NCI-H1436 treated with DMSO at 0.1 percent for 48 hours (cell line): ENCODE measurements around the gene ABCA5.
"Not testable (repeated sequence)": the region's sequence is repeated elsewhere in the genome, so short reads cannot be mapped to it uniquely, and the experiment has no call there.

Experiments
- DNase-seq: peaks from one replicate; lab custom pipeline; 2025; lab: John Stamatoyannopoulos, UW

ABCA5 gene

DNA sequence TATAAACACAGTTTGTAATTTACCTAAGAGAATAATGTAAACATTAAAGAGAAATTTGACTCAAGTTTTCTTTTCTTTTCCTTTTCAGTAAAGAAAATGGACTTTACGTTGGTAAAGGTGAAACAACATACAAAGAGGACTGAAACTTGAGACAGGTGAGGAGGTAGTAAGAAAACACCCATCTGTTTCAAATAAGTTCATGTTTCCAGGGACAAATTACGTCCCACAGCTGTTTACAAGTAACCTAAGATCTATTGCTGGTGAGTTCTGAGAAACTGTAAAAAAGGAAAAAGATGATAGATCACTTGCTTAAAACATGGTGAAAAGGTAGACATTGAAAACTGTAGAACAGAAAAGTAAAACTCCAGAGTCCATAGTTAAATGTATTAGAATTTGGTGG is 4.8 kb upstream of the ABCA5 start:
- no peak for DNase-seq

DNA sequence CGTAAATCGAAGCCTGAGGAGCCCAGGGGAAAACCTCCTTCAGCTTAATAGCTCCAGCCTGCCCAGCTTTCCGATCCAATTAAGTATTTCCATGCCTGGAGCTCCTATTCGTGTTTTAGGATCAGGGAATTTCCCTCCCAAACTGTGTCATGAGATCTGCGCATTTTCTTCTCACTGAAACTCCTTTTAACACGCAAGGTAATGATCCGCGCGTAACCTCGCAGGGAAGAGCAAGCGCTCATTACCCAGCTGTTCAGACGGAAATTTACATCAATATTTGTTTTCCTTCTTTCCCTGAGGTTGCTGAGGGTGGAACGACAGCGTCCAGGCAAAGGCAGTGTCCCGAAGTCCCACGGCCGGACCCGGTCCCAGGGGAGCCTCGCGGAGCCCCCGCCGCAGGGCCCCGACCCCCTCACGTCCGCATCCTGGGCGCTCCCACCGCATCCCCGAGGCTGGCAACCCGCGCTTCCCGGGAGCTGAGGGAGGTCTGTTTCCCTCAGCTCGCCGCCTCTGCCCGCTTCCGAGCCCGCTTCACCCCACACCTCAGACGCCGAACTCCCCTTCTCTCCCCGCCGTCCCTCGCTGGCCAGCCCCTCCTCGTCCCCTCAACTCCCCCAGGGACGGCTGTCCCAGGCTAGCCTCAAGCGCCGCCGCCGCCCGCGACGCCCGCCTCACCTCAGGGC is 415 bp downstream of the ABCA5 start:
- DNase-seq, result no peak

DNA sequence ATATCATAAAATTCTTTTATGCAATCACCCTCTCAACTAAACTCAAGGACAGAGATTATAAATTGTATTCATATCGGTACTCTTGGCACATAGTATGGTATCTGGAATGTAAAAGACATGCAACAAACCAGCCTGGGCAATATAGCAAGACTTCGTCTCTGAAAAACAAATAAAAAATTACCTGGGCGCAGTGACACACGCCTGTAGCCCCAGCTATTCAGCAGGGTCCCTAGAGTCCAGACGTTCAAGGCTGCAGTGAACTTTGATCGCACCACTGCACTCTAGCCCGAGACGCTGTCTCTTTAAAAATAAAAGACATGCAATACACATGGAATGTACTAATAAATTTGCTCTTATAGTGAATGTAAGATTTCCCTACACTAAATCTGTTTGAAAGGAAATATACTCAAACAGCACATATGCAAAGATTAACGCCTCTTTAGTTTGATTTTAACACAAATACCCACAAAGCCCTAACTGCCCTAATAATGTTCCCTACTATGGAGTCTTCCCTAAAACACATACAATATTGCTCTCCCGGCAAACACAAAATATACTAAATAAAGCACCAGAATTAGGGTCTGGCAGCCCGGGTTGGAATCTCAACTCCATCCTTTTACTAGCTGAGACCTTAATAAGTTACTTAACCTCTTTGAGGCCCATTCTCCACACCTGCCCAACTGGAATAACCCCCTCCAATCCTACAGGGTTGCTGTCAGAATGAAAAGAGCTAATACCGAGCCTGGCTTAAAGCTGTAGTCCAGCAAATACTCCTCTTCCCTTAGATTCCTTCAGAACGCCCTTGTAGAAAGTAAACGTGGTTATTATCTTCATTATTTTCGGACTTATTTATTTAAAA is 1.2 kb downstream of the ABCA5 start:
- no peak for DNase-seq

DNA sequence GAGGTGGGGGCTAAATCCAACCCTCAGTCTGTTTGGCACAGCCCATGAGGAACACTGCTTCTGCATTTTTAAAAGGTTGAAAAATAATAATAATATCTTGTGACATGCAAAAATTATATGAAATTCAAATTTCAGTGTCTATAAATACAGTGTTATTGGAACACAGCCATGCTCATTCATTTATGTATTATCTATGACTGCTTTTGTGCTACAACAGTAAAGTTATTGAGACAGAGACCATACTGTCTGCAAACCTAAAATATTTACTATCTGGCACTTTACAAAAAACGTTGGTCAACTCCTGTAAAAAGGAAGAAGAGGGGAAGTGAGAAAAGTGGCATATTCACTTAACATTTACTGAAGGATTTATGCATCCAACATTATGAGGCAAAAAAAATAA is 3.1 kb downstream of the ABCA5 start:
- no peak for DNase-seq

DNA sequence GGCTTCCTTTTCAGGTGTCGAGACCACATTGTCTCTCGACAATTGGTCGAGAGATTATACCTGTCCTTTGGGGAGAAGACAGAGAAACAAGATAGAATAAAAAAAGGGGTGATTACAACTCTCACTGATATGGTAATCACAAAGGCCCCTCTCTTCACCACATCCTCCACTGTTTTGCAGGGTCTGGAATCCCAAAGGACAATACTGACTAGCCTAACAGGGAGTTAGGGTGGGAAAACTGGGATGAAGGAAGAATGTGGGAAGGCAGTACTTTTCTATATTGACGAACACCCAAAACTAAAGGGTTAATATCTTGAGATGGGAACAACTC is 6.1 kb downstream of the ABCA5 start:
- DNase-seq, result no peak

DNA sequence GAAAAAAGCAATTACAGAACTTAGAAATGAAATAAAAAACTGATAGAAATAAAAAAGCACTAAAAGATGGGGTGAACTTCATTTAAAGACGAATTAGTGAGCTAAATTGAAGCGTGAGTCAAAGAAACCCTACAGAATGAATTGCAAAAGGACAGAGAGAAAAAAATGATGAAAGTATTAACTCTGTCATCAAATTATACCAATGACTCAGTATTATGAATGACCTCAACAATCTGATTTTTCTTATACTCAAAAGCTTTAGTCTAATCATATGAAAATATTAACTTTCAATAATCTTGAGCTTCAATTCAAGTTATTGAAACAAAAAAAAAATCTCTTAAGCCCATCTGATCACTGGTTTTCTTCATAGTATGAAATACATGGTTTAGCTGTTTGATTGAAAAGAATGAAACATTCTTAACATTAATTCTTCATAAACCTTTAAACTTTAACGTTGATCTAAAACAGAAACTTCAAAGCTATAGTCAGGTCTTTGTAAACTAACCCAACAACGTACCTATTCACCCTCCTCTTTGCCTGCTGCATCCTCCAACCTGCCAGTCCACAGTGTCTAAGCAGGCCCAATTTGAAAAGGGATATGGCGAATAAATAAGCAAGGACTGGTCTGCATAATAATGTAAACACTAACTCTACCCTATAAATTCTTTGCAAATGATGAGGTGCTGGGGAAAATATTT is 6.6 kb downstream of the ABCA5 start:
- DNase-seq, result no peak

DNA sequence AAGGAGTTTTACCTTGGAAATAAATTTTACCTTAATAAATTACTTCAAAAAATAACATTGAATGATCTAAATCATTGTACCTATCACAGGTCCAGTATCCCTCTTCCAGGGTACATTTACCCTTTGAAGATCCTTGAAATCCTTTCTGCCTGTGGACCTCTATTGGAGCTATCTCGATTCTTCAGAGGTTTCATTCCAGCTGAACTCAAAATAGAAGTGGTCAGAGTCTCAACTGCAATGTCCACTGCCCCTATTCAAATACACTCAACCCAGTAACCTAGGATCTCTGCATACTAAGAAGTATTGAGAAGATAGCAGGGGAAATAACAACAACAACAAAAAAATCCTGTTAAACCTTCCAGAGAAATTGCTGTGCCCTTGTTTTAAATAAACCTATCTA is 9.3 kb downstream of the ABCA5 start:
- no peak for DNase-seq

DNA sequence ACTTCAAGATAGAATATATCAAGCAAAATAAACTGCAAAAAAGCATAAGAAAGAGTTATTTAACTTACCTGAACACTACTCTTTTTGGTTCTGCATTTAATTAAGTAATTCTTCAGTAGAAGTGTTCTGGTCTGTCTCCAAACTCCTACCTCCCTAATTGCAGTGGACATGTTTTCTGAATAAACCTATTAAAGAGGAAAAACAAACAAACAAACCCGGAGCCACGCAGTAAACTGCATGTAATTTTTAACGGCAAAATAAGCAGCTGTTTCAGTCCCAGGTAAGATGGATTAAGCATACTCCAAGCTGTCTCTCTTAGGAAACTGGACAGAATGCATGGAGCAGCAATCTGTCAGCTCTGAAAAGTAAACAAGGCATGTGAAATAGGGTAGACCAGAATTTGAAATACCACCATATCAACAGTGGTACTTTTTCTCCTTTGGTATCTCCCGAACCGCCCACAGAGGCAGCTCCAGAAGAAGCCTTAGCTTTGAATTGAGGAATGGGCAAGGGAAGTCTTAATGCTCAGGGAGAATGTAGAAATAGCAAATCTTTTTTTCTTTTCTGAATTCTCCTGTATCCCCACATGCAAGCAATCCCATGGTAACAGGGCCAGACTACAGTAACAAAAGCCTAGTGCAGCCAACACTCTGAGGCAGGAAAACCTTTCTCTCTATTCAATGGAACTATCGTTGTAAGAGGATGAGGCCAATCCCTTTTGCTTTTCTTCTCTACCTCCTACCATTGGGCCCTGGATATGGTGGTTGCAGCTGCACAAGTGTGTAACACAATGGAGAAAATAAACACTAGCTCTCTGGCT is 12.5 kb downstream of the ABCA5 start:
- no peak for DNase-seq

DNA sequence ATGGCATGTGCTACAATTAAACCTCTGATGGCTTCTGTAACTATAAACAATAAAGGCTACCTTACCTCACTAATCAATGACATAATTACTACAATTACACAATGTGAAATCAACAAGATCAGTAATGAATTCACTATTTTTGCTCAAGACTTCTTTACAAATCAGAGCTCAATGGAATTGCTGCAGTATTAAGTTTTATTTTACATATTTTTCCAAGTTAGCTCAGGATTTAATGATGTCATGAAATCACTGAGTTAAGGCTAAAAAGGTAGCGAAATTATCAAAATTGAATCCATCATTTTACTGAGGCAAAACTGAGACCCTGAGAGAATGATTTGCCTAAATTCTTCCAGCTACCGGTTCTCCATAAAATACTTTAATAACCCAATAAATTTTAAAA is 21.8 kb downstream of the ABCA5 start:
- DNase-seq, result no peak

DNA sequence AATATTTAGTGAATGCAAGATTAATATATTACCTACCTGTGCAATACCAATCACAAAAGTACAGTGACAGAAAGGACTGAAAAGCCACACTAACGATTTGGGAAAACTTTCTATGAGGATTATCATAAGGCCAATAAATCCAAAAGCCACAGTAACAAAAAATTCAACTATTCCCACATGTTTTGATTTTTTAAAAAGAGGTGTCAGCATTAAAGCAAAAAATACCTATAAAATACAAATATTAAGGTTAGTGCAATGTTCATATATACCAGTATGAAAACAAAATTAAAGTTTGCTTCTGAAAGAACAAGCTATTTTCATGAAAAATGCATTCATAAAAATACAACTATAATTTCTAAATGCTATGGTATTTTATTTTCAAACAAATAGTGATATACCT is 24.3 kb downstream of the ABCA5 start:
- DNase-seq, result no peak

DNA sequence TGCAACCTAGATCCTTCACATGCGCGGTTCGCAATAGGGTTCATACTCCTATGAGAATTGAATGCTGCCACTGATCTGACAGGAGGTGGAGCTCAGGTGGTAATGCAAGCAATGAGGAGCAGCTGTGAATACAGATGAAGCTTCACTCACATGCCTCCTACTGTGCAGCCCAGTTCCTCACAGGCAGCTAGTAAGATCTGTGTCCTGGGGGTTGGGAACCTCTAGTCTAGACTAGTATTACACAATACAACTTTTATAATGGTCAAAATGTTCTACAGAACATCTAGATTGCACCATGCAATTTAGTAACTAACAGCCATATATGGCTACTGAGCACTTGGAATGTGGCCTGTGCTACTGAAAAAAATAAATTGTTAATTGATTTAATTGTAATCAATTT is 26.7 kb downstream of the ABCA5 start:
- DNase-seq, result no peak

DNA sequence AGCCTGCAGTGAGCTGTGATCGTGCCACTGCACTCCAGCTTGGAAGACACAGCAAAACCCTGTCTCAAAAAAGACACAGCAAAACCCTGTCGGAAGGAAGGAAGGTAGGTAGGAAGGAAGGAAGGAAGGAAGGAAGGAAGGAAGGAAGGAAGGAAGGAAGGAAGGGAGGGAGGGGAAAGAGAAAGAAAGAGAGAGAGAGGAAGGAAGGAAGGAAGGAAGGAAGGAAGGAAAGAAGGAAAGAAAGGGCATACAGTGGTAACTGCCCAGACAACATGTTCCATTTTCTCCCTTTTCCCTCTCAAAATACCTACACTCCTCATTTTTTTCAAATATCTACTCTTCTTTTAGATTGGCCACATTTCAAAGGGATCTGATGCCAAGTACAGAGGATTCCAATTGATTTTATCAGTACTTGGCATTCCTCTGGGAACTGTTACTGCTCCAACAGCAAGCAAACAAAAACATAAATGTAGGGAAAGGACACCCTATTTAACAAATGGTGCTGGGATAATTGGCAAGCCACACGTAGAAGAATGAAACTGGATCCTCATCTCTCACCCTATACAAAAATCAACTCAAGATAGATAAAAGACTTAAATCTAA is 28.7 kb downstream of the ABCA5 start:
- not testable (repeated sequence) for DNase-seq

DNA sequence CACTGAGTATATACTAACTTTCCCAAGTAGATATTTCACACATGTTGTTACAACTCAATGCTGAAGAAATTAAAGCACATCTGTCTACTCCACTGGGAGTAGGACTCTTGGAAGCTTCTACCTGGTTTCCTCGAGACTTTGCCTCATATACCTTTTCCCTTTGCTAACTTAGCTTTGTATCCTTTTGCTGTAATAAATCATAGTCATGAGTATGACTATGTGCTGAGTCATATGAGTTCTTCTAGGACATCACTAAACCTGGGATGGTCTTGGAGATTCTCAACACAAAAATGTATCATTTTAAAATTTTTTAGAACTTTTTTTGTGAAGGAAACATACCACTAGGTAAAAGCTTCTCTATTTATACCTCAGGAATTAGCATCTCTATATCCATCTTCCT is 39.8 kb downstream of the ABCA5 start:
- no peak for DNase-seq

DNA sequence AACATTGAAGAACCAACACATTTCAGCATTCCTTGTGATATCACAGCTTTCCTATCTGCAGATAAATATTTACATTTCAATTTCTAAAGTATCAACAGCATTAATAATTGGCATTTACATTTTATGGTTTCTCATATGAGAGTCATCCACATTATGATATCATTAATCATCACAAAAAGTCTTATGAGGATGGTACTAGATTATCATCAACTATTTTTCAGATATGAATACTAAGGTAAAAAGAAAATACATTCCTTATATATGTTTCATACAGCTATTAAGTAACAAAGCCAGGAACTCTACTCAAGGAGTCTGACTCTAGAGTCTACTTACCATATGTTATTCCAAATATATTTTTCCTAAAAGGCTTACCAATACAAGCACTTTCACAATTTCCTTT is 40.7 kb downstream of the ABCA5 start:
- DNase-seq, result no peak

DNA sequence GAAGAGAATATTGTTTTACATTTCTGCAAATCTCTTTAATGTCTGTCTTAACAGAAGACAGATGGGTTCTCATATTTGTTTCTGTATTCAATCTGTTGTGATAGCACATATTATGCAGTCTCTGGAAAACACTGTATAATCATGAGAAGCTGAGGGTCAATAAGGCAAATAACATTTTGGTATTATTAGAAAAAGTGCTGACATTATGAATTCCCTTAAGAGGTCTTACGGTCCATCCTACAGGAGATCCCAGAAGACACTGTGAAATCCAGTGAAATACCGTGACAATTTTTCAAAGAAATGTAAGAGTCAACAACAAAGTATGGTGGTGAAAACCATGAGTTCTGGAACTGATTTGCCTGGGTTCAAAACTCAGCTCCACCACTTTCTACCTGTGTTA is 42.3 kb downstream of the ABCA5 start:
- no peak for DNase-seq

DNA sequence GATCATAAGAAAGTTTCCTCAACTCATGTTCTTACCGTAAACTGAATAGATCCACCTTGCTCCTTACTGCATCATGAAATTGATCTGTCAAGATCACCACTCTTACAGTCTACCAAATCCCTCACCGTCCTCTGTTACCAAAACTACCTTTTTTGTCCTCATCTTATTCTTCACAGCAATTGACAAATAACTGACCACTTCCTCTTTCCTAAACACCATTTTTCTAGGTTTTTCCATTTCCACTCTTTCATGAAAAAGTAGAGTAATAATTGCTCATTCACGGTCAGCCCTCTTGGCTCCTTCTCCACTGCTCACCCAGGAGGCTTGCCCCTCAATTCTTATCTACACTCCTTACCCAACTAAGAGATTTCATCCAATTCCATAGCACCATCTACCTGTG is 44.9 kb downstream of the ABCA5 start:
- DNase-seq, result no peak

DNA sequence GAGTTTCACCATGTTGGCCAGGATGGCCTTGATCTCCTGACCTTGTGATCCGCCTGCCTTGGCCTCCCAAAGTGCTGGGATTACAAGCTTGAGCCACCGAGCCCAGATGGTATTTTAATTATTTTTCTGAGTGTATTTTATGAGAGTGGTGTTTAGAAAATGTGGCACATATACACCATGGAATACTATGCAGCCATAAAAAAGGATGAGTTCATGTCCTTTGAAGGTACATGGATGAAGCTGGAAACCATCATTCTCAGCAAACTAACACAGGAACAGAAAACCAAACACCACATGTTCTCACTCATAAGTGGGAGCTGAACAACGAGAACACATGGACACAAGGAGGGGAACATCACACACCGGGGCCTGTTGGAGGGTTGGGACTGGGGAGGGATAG is 50.7 kb downstream of the ABCA5 start:
- DNase-seq, result not testable (repeated sequence)

DNA sequence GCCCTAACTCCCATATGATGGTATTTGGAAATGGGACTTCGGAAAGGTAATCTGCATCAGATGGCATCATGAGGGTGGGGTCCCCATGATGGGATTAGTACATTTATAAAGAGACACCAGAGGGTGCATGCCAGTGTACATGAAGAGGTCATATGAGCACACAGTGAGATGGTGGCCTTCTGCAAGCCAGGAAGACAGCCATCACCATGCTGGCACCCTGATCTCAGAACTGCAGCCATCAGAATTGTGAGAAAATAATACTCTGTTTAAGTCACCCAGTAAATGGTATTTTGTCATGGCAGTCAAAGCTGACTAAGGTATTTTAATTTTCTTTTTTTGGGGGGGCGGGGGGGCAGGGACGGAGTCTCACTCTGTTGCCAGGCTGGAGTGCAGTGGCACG is 51.2 kb downstream of the ABCA5 start:
- no peak for DNase-seq

DNA sequence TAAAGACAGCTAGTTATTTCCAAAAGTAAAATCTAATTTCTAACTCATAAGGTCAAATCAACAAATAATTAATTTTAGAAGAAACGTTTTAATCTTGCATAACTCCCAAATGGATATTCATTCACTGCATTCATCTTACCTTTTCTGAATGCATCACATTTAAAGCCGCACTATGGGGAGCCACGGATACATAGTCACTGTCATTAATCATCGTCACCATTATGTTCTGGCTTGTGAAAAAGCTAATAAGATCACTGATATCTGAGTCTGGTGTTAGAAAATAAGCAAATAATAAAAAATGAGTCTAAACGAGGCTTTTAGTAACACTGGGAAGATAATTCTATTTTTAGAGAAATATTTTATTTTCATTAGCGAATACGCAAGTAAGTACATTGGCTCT is 55.9 kb downstream of the ABCA5 start:
- no peak for DNase-seq

DNA sequence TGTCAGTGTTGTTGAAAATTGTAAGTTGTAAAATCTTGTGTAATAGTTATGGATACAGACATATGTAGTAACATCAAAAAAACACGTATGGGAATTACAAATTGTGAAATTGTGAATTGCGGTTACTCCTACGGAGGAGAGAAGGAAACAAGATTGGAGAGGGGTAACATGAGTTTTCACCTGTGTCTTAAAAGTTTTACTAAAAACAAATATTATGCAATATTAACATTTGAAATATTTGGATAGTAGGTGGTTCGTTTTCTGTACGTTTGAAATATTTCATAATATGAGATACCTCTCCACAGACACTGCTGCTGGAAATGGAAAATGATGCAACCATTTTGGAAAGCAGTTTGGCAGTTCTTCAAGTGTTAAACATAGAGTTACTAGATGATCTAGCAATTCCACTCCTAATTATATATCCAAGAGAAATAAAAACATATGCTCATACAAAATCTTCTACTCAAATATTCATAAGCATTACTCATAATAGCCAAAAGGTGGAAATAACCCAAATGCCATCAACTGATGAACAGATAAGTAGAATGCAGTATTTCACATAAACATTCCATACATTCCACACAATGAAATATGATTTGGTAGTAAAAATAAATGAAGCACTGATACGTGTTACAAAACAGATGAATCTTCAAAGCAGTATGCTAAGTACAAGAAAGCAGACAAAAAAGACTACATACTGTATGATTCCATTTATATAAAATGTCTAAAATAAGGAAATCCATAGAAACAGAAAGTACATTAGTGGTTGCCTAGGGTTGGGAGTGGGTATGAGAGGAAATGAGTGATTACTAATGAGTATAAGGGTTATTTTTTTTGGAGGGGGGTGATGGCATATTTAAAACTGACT is 57.6 kb downstream of the ABCA5 start:
- DNase-seq, result no peak

DNA sequence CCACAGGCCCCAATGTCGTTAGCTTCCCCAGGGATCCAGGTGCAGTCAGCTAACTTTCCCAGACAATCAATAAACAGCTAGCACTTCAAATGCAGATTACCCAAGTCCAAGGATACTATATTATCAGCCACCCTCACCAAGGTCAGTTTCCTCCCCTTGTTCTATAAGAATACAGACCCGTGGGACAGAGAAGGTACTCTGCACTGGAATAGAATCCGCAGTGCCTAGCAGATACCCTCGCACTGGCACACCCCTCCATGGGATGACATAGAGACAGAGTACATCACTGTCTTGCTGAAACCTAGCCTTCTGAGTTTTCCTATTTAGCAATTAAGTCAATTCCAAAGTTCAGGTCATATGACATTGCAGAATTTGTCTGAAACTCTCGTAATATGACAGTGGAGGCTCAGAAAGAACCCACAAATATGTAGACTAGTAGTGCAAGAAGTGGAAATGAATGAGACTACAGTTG is 58.4 kb downstream of the ABCA5 start:
- DNase-seq, result no peak
